Measurements from ENCODE around the gene TMEM87A. TPM values are rescaled to one million over a fixed set of nuclear protein-coding genes. Genes with fewer than 3 reads are reported as not detected.

The TMEM87A gene
- total and polyA plus RNA-seq, 9 donors, result 31.4 to 74.3 (median 43.0) TPM

DNA sequence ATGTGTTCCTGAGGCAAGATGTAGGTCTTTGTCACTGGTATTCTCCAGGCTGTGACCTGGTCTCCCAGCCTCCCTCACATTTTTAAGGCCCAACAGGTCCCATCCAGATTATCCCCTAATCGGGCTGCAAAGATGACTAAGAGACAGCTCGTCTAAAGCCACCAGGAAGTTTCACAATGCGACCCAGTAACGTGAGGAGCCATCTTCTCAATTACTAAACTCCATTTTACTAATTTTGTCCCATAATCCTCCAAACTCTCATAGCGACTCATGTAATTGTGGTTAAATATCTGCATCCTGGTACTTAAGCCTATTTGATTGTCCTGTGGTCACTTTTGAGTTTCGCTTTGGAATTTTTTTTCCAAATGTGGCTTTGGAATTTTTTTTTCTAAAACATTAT, 108.1 kb downstream of the TMEM87A start:
- Histone ChIP-seq H3K4me3 (no peak overlapping the region), H3K27me3 (no peaks in the 10 kb centered on the region), H3K36me3 (no peaks in the 10 kb centered on the region), H3K27ac (no peak overlapping the region), H3K9me3 (no peaks in the 10 kb centered on the region), H3K4me1 (ENCODE audit: insufficient read depth) (no peaks in the 10 kb centered on the region)
- no peak for DNase-seq
- intact Hi-C loops (cut with DNase I), result no loop called here
- TF ChIP-seq CTCF (IDR thresholded peaks at IDR 0.05), result no peak
- TF ChIP-seq POLR2A (IDR thresholded peaks at IDR 0.05), result no peak
- no peak for TF ChIP-seq EP300 (IDR thresholded peaks at IDR 0.05)
- WGBS, 3 donors, result 93 to 95% (median 94%) methylated on average over 6 of the region's 6 CpGs

- Histone ChIP-seq H3K4me1 (ENCODE audit: insufficient read depth) (no peaks in the 10 kb centered on the region), H3K27ac (no peak overlapping the region), H3K4me3 (no peak overlapping the region), H3K36me3 (no peaks in the 10 kb centered on the region), H3K9me3 (no peaks in the 10 kb centered on the region), H3K27me3 (no peaks in the 10 kb centered on the region)
- TF ChIP-seq CTCF (IDR thresholded peaks at IDR 0.05) (no peak), POLR2A (IDR thresholded peaks at IDR 0.05) (no peak), EP300 (IDR thresholded peaks at IDR 0.05) (no peak)
- WGBS, 3 donors, result 43 to 51% (median 49%) methylated on average over 4 of the region's 4 CpGs
- intact Hi-C loops (cut with DNase I), result no loop called here
- DNase-seq, result no peak
These were observed 109.2 kb downstream of the TMEM87A start for GRCh38 chr15:42163947-42164550.

GRCh38 chr15:42163291-42163690, 109.9 kb downstream of the TMEM87A start:
- H3K4me3 ChIP-seq, result no peak overlapping the region
- intact Hi-C loops (cut with DNase I), result no loop called here
- H3K27me3 ChIP-seq, result no peaks in the 10 kb centered on the region
- DNase-seq, result no peak
- TF ChIP-seq CTCF (IDR thresholded peaks at IDR 0.05), result no peak
- TF ChIP-seq EP300 (IDR thresholded peaks at IDR 0.05), result no peak
- TF ChIP-seq POLR2A (IDR thresholded peaks at IDR 0.05), result no peak
- no peak overlapping the region for H3K27ac ChIP-seq
- H3K9me3 ChIP-seq, result no peaks in the 10 kb centered on the region
- H3K36me3 ChIP-seq, result no peaks in the 10 kb centered on the region
- no peaks in the 10 kb centered on the region for H3K4me1 ChIP-seq (ENCODE audit: insufficient read depth)
- WGBS, 3 donors, result 89 to 93% (median 92%) methylated on average over 9 of the region's 9 CpGs

MicroRNA genes within 50 kb of the gene (microRNA counts, 767-probe panel; counts per million panel counts)
- microRNA hsa-miR-627, result 530 counts per million, percentile 78 among the panel's probes with 10 or more counts

Small RNA genes within 50 kb of the gene (microRNA-seq; reads per million reads assigned to microRNA genes)
- gene MIR627, result 27.7 to 49.1 (median 41.2) reads per million in 3 donors

Small RNA genes within 50 kb of the gene (small RNA-seq; reads per million reads assigned to genes)
- gene MIR627, result not detected

Other genes with a start within 250 kb of the TMEM87A start
- under 1 TPM in 2 of 7 donors, not detected in 5; 0.11 to 0.12 TPM for gene PLA2G4D, start 178.9 kb downstream of the TMEM87A start, total RNA-seq
- not detected for gene PLA2G4D, start 178.9 kb downstream of the TMEM87A start, polyA plus RNA-seq
- under 1 TPM in 3 of 7 donors, not detected in 4; 0.12 to 0.23 (median 0.23) TPM for gene PLA2G4F, start 116.8 kb downstream of the TMEM87A start, total RNA-seq
- gene PLA2G4F, start 116.8 kb downstream of the TMEM87A start, polyA plus RNA-seq, result under 1 TPM in 1 of 2 donors, not detected in 1; 0.07 TPM
- 10 to 100 TPM; 34.8 to 58.7 (median 50.2) TPM for gene VPS39, start 65.1 kb downstream of the TMEM87A start, total RNA-seq
- gene VPS39, start 65.1 kb downstream of the TMEM87A start, polyA plus RNA-seq, result 10 to 100 TPM; 30.3 to 61.5 TPM
- 10 to 100 TPM; 13.7 to 31.5 (median 28.8) TPM for gene GANC, start 232 bp downstream of the TMEM87A start, total RNA-seq
- 10 to 100 TPM in 1 of 2 donors, 1 to 10 TPM in 1; 10.0 to 28.1 TPM for gene GANC, start 232 bp downstream of the TMEM87A start, polyA plus RNA-seq
- gene CAPN3, start 86.1 kb upstream of the TMEM87A start, total RNA-seq, result 10 to 100 TPM in 3 of 7 donors, 1 to 10 TPM in 4; 6.4 to 19.1 (median 8.0) TPM
- gene CAPN3, start 86.1 kb upstream of the TMEM87A start, polyA plus RNA-seq, result 10 to 100 TPM in 1 of 2 donors, 1 to 10 TPM in 1; 7.9 to 14.1 TPM
- gene ZNF106, start 217.7 kb upstream of the TMEM87A start, total RNA-seq, result 10 to 100 TPM; 27.5 to 59.0 (median 43.4) TPM
- gene ZNF106, start 217.7 kb upstream of the TMEM87A start, polyA plus RNA-seq, result 10 to 100 TPM; 12.2 to 44.1 TPM
- gene SNAP23, start 222.2 kb upstream of the TMEM87A start, total RNA-seq, result 10 to 100 TPM; 37.9 to 58.9 (median 53.0) TPM
- 10 to 100 TPM; 39.3 to 93.0 TPM for gene SNAP23, start 222.2 kb upstream of the TMEM87A start, polyA plus RNA-seq

All from ovary (tissue), 9 donors.